Osteoblast (primary cell): ENCODE data around the gene SUCNR1. TPM values are rescaled to one million over a fixed set of nuclear protein-coding genes. Genes with fewer than 3 reads are reported as not detected.

Experiments used
- DNase-seq: peaks from one replicate; pipeline ENCODE4 v3.0.0; 2011; ENCODE audit warnings: low spot score, mixed read lengths; ENCODE audit not compliant: insufficient read length; ENCODE audit errors: missing footprints
- H2AFZ ChIP-seq: 2 replicates; pipeline ENCODE4 v1.6.0; 2011; ENCODE audit warnings: mild to moderate bottlenecking, low read length
- H3K27ac ChIP-seq: 2 replicates; pipeline ENCODE4 v1.5.1; 2011; ENCODE audit warnings: mild to moderate bottlenecking, low read depth, low read length, moderate library complexity
- H3K27me3 ChIP-seq: 2 replicates; pipeline ENCODE4 v1.6.0; 2012; ENCODE audit warnings: mild to moderate bottlenecking, control low read depth, inconsistent platforms, low read length, moderate library complexity; ENCODE audit not compliant: insufficient read depth
- H3K36me3 ChIP-seq: 2 replicates; pipeline ENCODE4 v1.5.1; 2011; ENCODE audit warnings: mild to moderate bottlenecking, low read length, control low read depth, moderate library complexity; ENCODE audit not compliant: insufficient read depth
- H3K4me1 ChIP-seq: 2 replicates; pipeline ENCODE4 v1.5.1; 2011; ENCODE audit warnings: mild to moderate bottlenecking, low read length, control low read depth, moderate library complexity; ENCODE audit not compliant: insufficient read depth
- H3K4me2 ChIP-seq: 2 replicates; pipeline ENCODE4 v1.6.0; 2011; ENCODE audit warnings: mild to moderate bottlenecking, low read length; ENCODE audit not compliant: insufficient read depth
- H3K4me3 ChIP-seq: fragments of 200-600 bp; sonication (generic); 3 replicates; pipeline ENCODE4 v1.5.1; 2012; ENCODE audit warnings: mild to moderate bottlenecking, low read length, inconsistent platforms; ENCODE audit not compliant: insufficient read depth
- H3K79me2 ChIP-seq: 2 replicates; pipeline ENCODE4 v1.6.0; 2012; ENCODE audit warnings: mild to moderate bottlenecking, low read length, control low read depth, inconsistent platforms; ENCODE audit not compliant: insufficient read depth
- H3K9me3 ChIP-seq: 2 replicates; pipeline ENCODE4 v1.5.1; 2011; ENCODE audit warnings: low read depth, low read length, control low read depth
- H4K20me1 ChIP-seq: 2 replicates; pipeline ENCODE4 v1.6.0; 2012; ENCODE audit warnings: mild to moderate bottlenecking, low read length, control low read depth; ENCODE audit not compliant: insufficient read depth
- total RNA-seq: library from RNA; depleted of rRNA; stranded (reverse); fragments of >200 nt; gene quantifications from 2 replicates; pipeline ENCODE4 v1.2.3, GENCODE V29; 2012
- TF ChIP-seq, protein P1 (sequence below): IDR thresholded peaks from 2 replicates; pipeline ENCODE4 v1.5.1; 2011; ENCODE audit warnings: mild to moderate bottlenecking, low read depth, low read length, moderate library complexity; ENCODE audit errors: extremely low read depth

SUCNR1 gene
- total RNA-seq, 1 donor: under 0.01 TPM

DNA sequence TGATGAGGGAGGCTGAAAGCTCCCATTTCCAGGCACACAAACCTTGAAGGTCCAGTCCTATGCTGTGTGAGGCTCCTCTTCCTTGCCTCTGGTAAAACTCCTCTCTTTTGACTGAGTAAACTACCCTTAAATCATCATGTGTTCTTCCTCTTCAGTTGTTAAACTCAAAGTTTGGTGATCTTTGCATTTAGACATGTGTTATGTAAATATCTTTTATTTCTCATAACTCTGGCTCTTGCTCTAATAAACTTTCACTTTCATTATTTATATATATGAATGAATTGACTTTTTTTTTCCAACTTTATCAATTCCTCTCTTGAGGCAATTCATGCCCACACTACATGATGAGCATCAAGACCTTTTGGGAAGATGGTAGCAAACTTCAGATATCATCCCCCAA lies 26.6 kb downstream of the SUCNR1 start:
- no peaks in the 10 kb centered on the region for H4K20me1 ChIP-seq
- peak overlapping the region; percentile 36 for H2AFZ ChIP-seq
- DNase-seq: no peak
- no peaks in the 10 kb centered on the region for H3K79me2 ChIP-seq
- no peaks in the 10 kb centered on the region for H3K9me3 ChIP-seq
- no peak overlapping the region for H3K4me3 ChIP-seq
- peak overlapping the region; percentile 10 for H3K4me2 ChIP-seq
- H3K27ac ChIP-seq: no peak overlapping the region
- no peaks in the 10 kb centered on the region for H3K36me3 ChIP-seq
- TF ChIP-seq, protein P1, sequence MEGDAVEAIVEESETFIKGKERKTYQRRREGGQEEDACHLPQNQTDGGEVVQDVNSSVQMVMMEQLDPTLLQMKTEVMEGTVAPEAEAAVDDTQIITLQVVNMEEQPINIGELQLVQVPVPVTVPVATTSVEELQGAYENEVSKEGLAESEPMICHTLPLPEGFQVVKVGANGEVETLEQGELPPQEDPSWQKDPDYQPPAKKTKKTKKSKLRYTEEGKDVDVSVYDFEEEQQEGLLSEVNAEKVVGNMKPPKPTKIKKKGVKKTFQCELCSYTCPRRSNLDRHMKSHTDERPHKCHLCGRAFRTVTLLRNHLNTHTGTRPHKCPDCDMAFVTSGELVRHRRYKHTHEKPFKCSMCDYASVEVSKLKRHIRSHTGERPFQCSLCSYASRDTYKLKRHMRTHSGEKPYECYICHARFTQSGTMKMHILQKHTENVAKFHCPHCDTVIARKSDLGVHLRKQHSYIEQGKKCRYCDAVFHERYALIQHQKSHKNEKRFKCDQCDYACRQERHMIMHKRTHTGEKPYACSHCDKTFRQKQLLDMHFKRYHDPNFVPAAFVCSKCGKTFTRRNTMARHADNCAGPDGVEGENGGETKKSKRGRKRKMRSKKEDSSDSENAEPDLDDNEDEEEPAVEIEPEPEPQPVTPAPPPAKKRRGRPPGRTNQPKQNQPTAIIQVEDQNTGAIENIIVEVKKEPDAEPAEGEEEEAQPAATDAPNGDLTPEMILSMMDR: no peak
- H3K27me3 ChIP-seq: no peaks in the 10 kb centered on the region
- peaks cover 29% of the 10 kb centered on the region for H3K4me1 ChIP-seq

- no peak for DNase-seq
- Histone ChIP-seq H3K36me3 (no peaks in the 10 kb centered on the region), H3K4me2 (peak overlapping the region; percentile 10), H4K20me1 (no peaks in the 10 kb centered on the region), H3K27me3 (no peaks in the 10 kb centered on the region), H3K27ac (no peak overlapping the region), H3K4me3 (no peak overlapping the region), H3K4me1 (peaks cover 29% of the 10 kb centered on the region), H3K9me3 (no peaks in the 10 kb centered on the region), H3K79me2 (no peaks in the 10 kb centered on the region), H2AFZ (no peak overlapping the region)
- TF ChIP-seq, protein P1: no peak
These were observed 27.0 kb downstream of the SUCNR1 start for GRCh38 chr3:151900460-151900859.

GRCh38 chr3:151900884-151901643 lies 27.6 kb downstream of the SUCNR1 start:
- Histone ChIP-seq H3K4me2 (no peak overlapping the region), H3K4me1 (peaks cover 29% of the 10 kb centered on the region), H2AFZ (peak overlapping the region; percentile 30), H3K27me3 (no peaks in the 10 kb centered on the region), H3K27ac (no peak overlapping the region), H3K79me2 (no peaks in the 10 kb centered on the region), H3K4me3 (no peak overlapping the region), H3K9me3 (no peaks in the 10 kb centered on the region), H3K36me3 (no peaks in the 10 kb centered on the region), H4K20me1 (no peaks in the 10 kb centered on the region)
- no peak for DNase-seq
- TF ChIP-seq, protein P1: no peak

- Histone ChIP-seq H3K4me2 (no peak overlapping the region), H2AFZ (peak overlapping the region; percentile 30)
These were observed 28.3 kb downstream of the SUCNR1 start for GRCh38 chr3:151901644-151902285.

More at GRCh38 chr3:151901644-151902285, 28.3 kb downstream of the SUCNR1 start:
- Histone ChIP-seq H3K9me3 (no peaks in the 10 kb centered on the region), H3K27me3 (no peaks in the 10 kb centered on the region), H3K4me1 (peaks cover 26% of the 10 kb centered on the region), H3K4me3 (no peak overlapping the region), H3K27ac (no peak overlapping the region), H3K36me3 (no peaks in the 10 kb centered on the region), H3K79me2 (no peaks in the 10 kb centered on the region), H4K20me1 (no peaks in the 10 kb centered on the region)
- DNase-seq: no peak
- TF ChIP-seq, protein P1: no peak
